ENCODE measurements around the gene ISCA2.

GRCh38 chr14:74509587-74510222, 16.1 kb downstream of the ISCA2 start:
- TF ChIP-seq CTCF (IDR thresholded peaks at IDR 0.05; ENCODE audit: insufficient read depth, low read length) (no peak), POLR2AphosphoS5 (IDR thresholded peaks at IDR 0.05; ENCODE audit: low read depth) (no peak), REST (IDR thresholded peaks at IDR 0.05; ENCODE audit: insufficient replicate concordance, low read depth) (no peak), SPI1 (IDR thresholded peaks at IDR 0.05; ENCODE audit: borderline replicate concordance, low read depth) (no peak), GABPA (IDR thresholded peaks at IDR 0.05; ENCODE audit: low read depth) (no peak)

Measured in HL-60 (cell line).